Measurements from ENCODE around the gene MBNL2. TPM values are rescaled to one million over a fixed set of nuclear protein-coding genes. Genes with fewer than 3 reads are reported as not detected.
A peak's percentile ranks its signal among the peaks of the same experiment; 100 is the strongest.

Gene MBNL2
- total and polyA plus RNA-seq, 11 donors: 18.5 to 100 (median 81.4) TPM

GRCh38 chr13:97432232-97432916 is 210.2 kb downstream of the MBNL2 start:
- ATAC-seq: peak in 1 of 4 donors; percentile 0

GRCh38 chr13:97432917-97433726 is 211.0 kb downstream of the MBNL2 start:
- peaks cover 0 to 43% (median 28%) of the 10 kb centered on the region in 12 donors for H3K4me1 ChIP-seq

More at GRCh38 chr13:97432232-97432916, 210.2 kb downstream of the MBNL2 start:
- TF ChIP-seq POLR2A (IDR thresholded peaks at IDR 0.05) (peak in 1 of 2 donors; percentile 74), CTCF (IDR thresholded peaks at IDR 0.05) (no peak)
- H3K27me3 ChIP-seq: no peaks in the 10 kb centered on the region
- intact Hi-C loops (cut with DNase I): loop anchor here in 4 of 10 donors (5.0 to 10.0 kb wide), 11 partner anchors 65 to 372 kb away; partner anchors contain the start of gene MBNL2 (in 3 of the 4)
- H3K4me1 ChIP-seq: peaks cover 0 to 36% (median 21%) of the 10 kb centered on the region in 12 donors
- H3K4me3 ChIP-seq: peak overlapping the region; percentile 32 to 92 (median 87)
- DNase-seq: no peak
- H3K27ac ChIP-seq: peak overlapping the region; percentile 45 to 100 (median 98)
- H3K36me3 ChIP-seq: no peaks in the 10 kb centered on the region
- no peaks in the 10 kb centered on the region for H3K9me3 ChIP-seq
- 8 to 19% (median 9%) methylated on average over 19 of the region's 19 CpGs for WGBS, 4 donors

DNA sequence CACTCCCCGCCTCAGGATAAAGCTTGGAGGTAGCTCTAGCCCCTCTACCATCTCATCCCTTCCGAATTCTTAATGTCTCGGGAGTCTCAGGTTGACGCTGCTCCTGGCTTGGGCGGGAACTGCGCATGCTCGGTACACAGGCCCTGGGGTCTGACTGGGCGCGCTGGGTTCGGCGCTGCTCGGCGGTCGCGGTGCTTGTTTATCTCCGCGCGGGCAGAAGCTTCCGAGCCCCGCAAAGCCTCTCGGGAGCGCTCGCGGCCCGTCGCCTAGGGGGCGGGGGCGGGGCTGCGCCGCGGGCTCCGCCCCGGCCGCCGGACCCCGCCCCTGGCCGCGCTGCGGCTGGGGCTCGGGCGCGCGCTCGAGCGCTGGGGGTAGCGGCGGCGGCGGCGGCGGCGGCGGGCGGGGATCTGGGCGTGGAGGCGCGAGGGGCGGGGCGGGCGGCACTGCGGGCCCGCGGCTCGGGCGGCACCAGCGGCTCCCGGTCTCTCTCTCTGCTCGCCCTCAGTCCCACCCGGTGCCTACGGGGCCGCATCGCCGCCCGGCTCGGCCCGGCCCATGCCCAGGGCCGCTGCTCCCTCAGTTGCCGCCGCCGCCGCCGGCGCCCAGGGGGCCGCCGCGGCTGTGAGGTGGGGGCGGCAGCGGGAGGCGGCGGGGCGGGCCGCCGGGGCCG is 211.7 kb downstream of the MBNL2 start, which contains the start of gene RAP2A:
Gene RAP2A, plus strand, starts transcription at position 443 of the 670 bp plus-strand sequence. CDS start 302 bp downstream, outside the sequence.
- ATAC-seq: peak; percentile 71 to 81 (median 80)
- H3K4me1 ChIP-seq: peaks cover 0 to 51% (median 33%) of the 10 kb centered on the region in 12 donors
- peak within 1 kb of the TSS; percentile 96 to 100 (median 99) for H3K27ac ChIP-seq
- intact Hi-C loops (cut with DNase I): loop anchor here in 4 of 10 donors (5.0 to 10.0 kb wide), 11 partner anchors 67 to 371 kb away; partner anchors contain the start of gene MBNL2 (in 3 of the 4)
- H3K9me3 ChIP-seq: no peaks in the 10 kb centered on the region
- 0 to 1% (median 0%) methylated on average over 4 to 94 of the region's 94 CpGs for WGBS, 4 donors
- no peaks in the 10 kb centered on the region for H3K27me3 ChIP-seq
- H3K36me3 ChIP-seq: peaks cover 0 to 4% (median 0%) of the 10 kb centered on the region in 9 donors
- peak within 1 kb of the TSS; percentile 72 to 92 (median 87) for H3K4me3 ChIP-seq
- TF ChIP-seq CTCF (IDR thresholded peaks at IDR 0.05): peak in 1 of 12 donors; percentile 7
- peak in 1 of 2 donors; percentile 37 for TF ChIP-seq POLR2A (IDR thresholded peaks at IDR 0.05)
- DNase-seq: peak; percentile 92 to 97 (median 95)

More at GRCh38 chr13:97432917-97433726, 211.0 kb downstream of the MBNL2 start:
- peak overlapping the region; percentile 72 to 92 (median 87) for H3K4me3 ChIP-seq
- no peaks in the 10 kb centered on the region for H3K27me3 ChIP-seq
- no peaks in the 10 kb centered on the region for H3K36me3 ChIP-seq
- TF ChIP-seq CTCF (IDR thresholded peaks at IDR 0.05): no peak
- TF ChIP-seq POLR2A (IDR thresholded peaks at IDR 0.05): peak in 1 of 2 donors; percentile 30
- DNase-seq (peak; percentile 99), ATAC-seq (peak; percentile 92 to 96 (median 95))
- no peaks in the 10 kb centered on the region for H3K9me3 ChIP-seq
- intact Hi-C loops (cut with DNase I): loop anchor here in 4 of 10 donors (5.0 to 10.0 kb wide), 11 partner anchors 66 to 372 kb away; partner anchors contain the start of gene MBNL2 (in 3 of the 4)
- H3K27ac ChIP-seq: peak overlapping the region; percentile 96 to 100 (median 99)
- 0% methylated on average over 46 to 50 of the region's 50 CpGs for WGBS, 4 donors
